Measurements from ENCODE around the gene KRT6A. TPM values are rescaled to one million over a fixed set of nuclear protein-coding genes. Genes with fewer than 3 reads are reported as not detected.
"Not testable (repeated sequence)": the region's sequence is repeated elsewhere in the genome, so short reads cannot be mapped to it uniquely, and the experiment has no call there.

The KRT6A gene
- total RNA-seq, 3 donors from 2014 or later (not counting 1 experiment from before 2014, with no cell fraction given) = not detected

- peaks cover 0 to 6% of the 10 kb centered on the region in 2 donors for H3K4me1 Mint-ChIP-seq
- no peak overlapping the region for H3K4me3 Mint-ChIP-seq
- H3K27me3 ChIP-seq (ENCODE audit: control insufficient read depth, insufficient read depth, low read length) = peaks cover 2% of the 10 kb centered on the region
- peaks cover 36 to 48% of the 10 kb centered on the region in 2 donors for H3K27me3 Mint-ChIP-seq (ENCODE audit: low read depth in 2 of 2)
- no peak for TF ChIP-seq CTCF (IDR thresholded peaks at IDR 0.05)
- H3K27ac Mint-ChIP-seq = no peak overlapping the region
- intact Hi-C loops (cut with micrococcal nuclease) = no loop called here
- 100% methylated on average over 1 of the region's 1 CpG for WGBS (ENCODE audit: insufficient coverage)
- H3K4me1 ChIP-seq (ENCODE audit: control insufficient read depth, insufficient read depth, low read length) = no peaks in the 10 kb centered on the region
- no peaks in the 10 kb centered on the region for H3K9me3 Mint-ChIP-seq
- DNase-seq (no peak), ATAC-seq (no peak)
- no peaks in the 10 kb centered on the region for H3K36me3 ChIP-seq (ENCODE audit: control insufficient read depth, insufficient read depth, low read length)
- no peaks in the 10 kb centered on the region for H3K9me3 ChIP-seq (ENCODE audit: control insufficient read depth, insufficient read depth, low read length)
- H3K4me3 ChIP-seq (ENCODE audit: low read length) = no peak overlapping the region
- H3K27ac ChIP-seq (ENCODE audit: low read length) = no peak overlapping the region
- H3K36me3 Mint-ChIP-seq = no peaks in the 10 kb centered on the region
Measured at GRCh38 chr12:52494100-52494499, 1.0 kb upstream of the KRT6A start.

- DNase-seq; H3K36me3 Mint-ChIP-seq; H3K27ac ChIP-seq (ENCODE audit: low read length); H3K9me3 ChIP-seq (ENCODE audit: control insufficient read depth, insufficient read depth, low read length); H3K4me3 Mint-ChIP-seq; H3K27me3 ChIP-seq (ENCODE audit: control insufficient read depth, insufficient read depth, low read length); H3K4me1 ChIP-seq (ENCODE audit: control insufficient read depth, insufficient read depth, low read length); H3K4me1 Mint-ChIP-seq; ATAC-seq; intact Hi-C loops (cut with micrococcal nuclease); H3K9me3 Mint-ChIP-seq; H3K4me3 ChIP-seq (ENCODE audit: low read length); H3K27ac Mint-ChIP-seq; H3K36me3 ChIP-seq (ENCODE audit: control insufficient read depth, insufficient read depth, low read length): not testable (repeated sequence)
- peaks cover 37 to 51% of the 10 kb centered on the region in 2 donors for H3K27me3 Mint-ChIP-seq (ENCODE audit: low read depth in 2 of 2)
- WGBS (ENCODE audit: insufficient coverage) = 96% methylated on average over 5 of the region's 6 CpGs
Measured at GRCh38 chr12:52492405-52492804, 652 bp downstream of the KRT6A start.

- H3K4me3 ChIP-seq (ENCODE audit: low read length); H3K27ac Mint-ChIP-seq; H3K9me3 ChIP-seq (ENCODE audit: control insufficient read depth, insufficient read depth, low read length); ATAC-seq; DNase-seq; H3K9me3 Mint-ChIP-seq; H3K27me3 ChIP-seq (ENCODE audit: control insufficient read depth, insufficient read depth, low read length); H3K4me1 ChIP-seq (ENCODE audit: control insufficient read depth, insufficient read depth, low read length); H3K36me3 Mint-ChIP-seq; H3K4me1 Mint-ChIP-seq; H3K36me3 ChIP-seq (ENCODE audit: control insufficient read depth, insufficient read depth, low read length); H3K27ac ChIP-seq (ENCODE audit: low read length); intact Hi-C loops (cut with micrococcal nuclease): not testable (repeated sequence)
- Mint-ChIP-seq H3K4me3 (peak overlapping the region; percentile 17), H3K27me3 (ENCODE audit: low read depth in 2 of 2) (peaks cover 39 to 60% of the 10 kb centered on the region in 2 donors)
- WGBS (ENCODE audit: insufficient coverage) = 85% methylated on average over 8 of the region's 8 CpGs
Measured at GRCh38 chr12:52491495-52491894, 1.6 kb downstream of the KRT6A start.

GRCh38 chr12:52488736-52489135 is 4.3 kb downstream of the KRT6A start:
- H3K27ac Mint-ChIP-seq = no peak overlapping the region
- H3K9me3 Mint-ChIP-seq = peaks cover 6% of the 10 kb centered on the region in 2 donors
- intact Hi-C loops (cut with micrococcal nuclease) = no loop called here
- no peak for ATAC-seq
- peaks cover 14% of the 10 kb centered on the region for H3K36me3 Mint-ChIP-seq
- H3K4me3 Mint-ChIP-seq = no peak overlapping the region
- Histone ChIP-seq H3K9me3 (ENCODE audit: control insufficient read depth, insufficient read depth, low read length) (no peaks in the 10 kb centered on the region), H3K27ac (ENCODE audit: low read length) (no peak overlapping the region), H3K4me3 (ENCODE audit: low read length) (no peak overlapping the region), H3K27me3 (ENCODE audit: control insufficient read depth, insufficient read depth, low read length) (peaks cover 6% of the 10 kb centered on the region), H3K4me1 (ENCODE audit: control insufficient read depth, insufficient read depth, low read length) (no peaks in the 10 kb centered on the region), H3K36me3 (ENCODE audit: control insufficient read depth, insufficient read depth, low read length) (no peaks in the 10 kb centered on the region)
- H3K27me3 Mint-ChIP-seq (ENCODE audit: low read depth in 2 of 2) = peaks cover 47 to 76% of the 10 kb centered on the region in 2 donors
- DNase-seq = no peak
- TF ChIP-seq CTCF (IDR thresholded peaks at IDR 0.05) = no peak
- no peaks in the 10 kb centered on the region for H3K4me1 Mint-ChIP-seq

- H3K9me3 Mint-ChIP-seq; H3K9me3 ChIP-seq (ENCODE audit: control insufficient read depth, insufficient read depth, low read length); H3K4me1 Mint-ChIP-seq; ATAC-seq; H3K27ac Mint-ChIP-seq; H3K4me3 Mint-ChIP-seq; H3K27me3 ChIP-seq (ENCODE audit: control insufficient read depth, insufficient read depth, low read length); intact Hi-C loops (cut with micrococcal nuclease); H3K27ac ChIP-seq (ENCODE audit: low read length); H3K36me3 ChIP-seq (ENCODE audit: control insufficient read depth, insufficient read depth, low read length); H3K4me3 ChIP-seq (ENCODE audit: low read length); H3K4me1 ChIP-seq (ENCODE audit: control insufficient read depth, insufficient read depth, low read length); DNase-seq: not testable (repeated sequence)
- 88% methylated on average over 7 of the region's 15 CpGs for WGBS (ENCODE audit: insufficient coverage)
- Mint-ChIP-seq H3K27me3 (ENCODE audit: low read depth in 2 of 2) (peaks cover 53 to 76% of the 10 kb centered on the region in 2 donors), H3K36me3 (peaks cover 14% of the 10 kb centered on the region)
Measured at GRCh38 chr12:52487744-52488443, 5.2 kb downstream of the KRT6A start.

All from natural killer cell (primary cell).